Neural crest cell (in vitro differentiated cells): ENCODE results near the gene GSTT2B. TPM values are rescaled to one million over a fixed set of nuclear protein-coding genes. Genes with fewer than 3 reads are reported as not detected.

Source experiments
- DNase-seq: peaks from one replicate; pipeline ENCODE4 v3.0.0; 2021; ENCODE audit warnings: low read depth, mixed read lengths, low spot score
- H3K27ac Mint-ChIP-seq: one replicate; pipeline ENCODE4 v1.8.0; 2021; ENCODE audit warnings: mild to moderate bottlenecking, mixed read lengths; ENCODE audit not compliant: unreplicated experiment
- H3K27me3 Mint-ChIP-seq: 2 replicates; pipeline ENCODE4 v1.8.0; 2021; ENCODE audit warnings: low read depth, mild to moderate bottlenecking, mixed read lengths
- H3K36me3 Mint-ChIP-seq: 2 replicates; pipeline ENCODE4 v1.8.0; 2021; ENCODE audit warnings: low read depth, mild to moderate bottlenecking, mixed read lengths
- H3K4me1 Mint-ChIP-seq: 2 replicates; pipeline ENCODE4 v1.8.0; 2021; ENCODE audit warnings: mixed read lengths
- H3K4me3 Mint-ChIP-seq: one replicate; pipeline ENCODE4 v1.8.0; 2021; ENCODE audit warnings: mild to moderate bottlenecking, mixed read lengths
- H3K9me3 Mint-ChIP-seq: 2 replicates; pipeline ENCODE4 v1.8.0; 2021; ENCODE audit warnings: mixed read lengths
- total RNA-seq: library from RNA; stranded (reverse); gene quantifications from 2 replicates; pipeline ENCODE4 v1.2.1, GENCODE V29; 2021
- TF ChIP-seq, protein P1 (sequence below): fragments of 200-600 bp; sonication (generic); conservative IDR thresholded peaks from 2 replicates; pipeline ENCODE4 v1.5.0; 2021; ENCODE audit warnings: antibody characterized with exemption, mild to moderate bottlenecking

Gene GSTT2B
- total RNA-seq, 1 donor from 2014 or later: 2.1 TPM

DNA sequence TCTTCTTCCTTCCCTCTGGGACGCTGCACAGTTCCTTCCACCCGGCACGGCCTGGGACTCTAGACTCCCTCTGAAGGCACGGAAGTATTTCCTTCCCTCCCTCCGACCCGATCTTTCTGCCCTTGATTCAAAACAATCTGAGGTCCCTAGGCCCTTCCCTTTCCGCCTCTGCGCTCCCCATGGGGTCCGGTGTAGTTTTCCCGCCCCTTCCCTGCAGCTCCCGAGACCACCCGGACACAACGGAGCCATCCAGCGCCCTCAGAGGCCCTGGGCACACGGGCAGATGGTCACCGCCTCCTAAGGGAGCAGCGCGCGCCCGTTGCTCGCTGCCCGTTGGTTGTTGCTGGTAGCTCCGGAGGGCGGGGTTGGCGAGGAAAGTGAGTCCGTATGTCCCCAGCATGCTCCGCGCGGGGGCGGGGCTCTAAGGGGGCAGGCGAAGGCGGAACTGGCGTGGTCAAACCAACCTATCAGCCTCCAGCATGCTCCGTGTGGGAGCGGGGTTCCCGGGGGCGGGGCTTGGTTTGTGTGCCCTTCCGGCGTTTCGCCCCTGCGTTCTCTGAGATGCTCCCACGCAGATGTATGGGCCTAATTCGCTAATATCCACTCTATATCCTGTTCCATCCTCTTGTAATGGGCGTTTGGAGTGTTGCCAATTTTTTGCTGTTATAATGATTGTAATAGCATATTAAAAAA lies 47.2 kb downstream of the GSTT2B start:
- peak overlapping the region; percentile 99 for H3K27ac Mint-ChIP-seq
- H3K4me3 Mint-ChIP-seq: peak overlapping the region; percentile 92
- DNase-seq: peak; percentile 99
- TF ChIP-seq, protein P1, sequence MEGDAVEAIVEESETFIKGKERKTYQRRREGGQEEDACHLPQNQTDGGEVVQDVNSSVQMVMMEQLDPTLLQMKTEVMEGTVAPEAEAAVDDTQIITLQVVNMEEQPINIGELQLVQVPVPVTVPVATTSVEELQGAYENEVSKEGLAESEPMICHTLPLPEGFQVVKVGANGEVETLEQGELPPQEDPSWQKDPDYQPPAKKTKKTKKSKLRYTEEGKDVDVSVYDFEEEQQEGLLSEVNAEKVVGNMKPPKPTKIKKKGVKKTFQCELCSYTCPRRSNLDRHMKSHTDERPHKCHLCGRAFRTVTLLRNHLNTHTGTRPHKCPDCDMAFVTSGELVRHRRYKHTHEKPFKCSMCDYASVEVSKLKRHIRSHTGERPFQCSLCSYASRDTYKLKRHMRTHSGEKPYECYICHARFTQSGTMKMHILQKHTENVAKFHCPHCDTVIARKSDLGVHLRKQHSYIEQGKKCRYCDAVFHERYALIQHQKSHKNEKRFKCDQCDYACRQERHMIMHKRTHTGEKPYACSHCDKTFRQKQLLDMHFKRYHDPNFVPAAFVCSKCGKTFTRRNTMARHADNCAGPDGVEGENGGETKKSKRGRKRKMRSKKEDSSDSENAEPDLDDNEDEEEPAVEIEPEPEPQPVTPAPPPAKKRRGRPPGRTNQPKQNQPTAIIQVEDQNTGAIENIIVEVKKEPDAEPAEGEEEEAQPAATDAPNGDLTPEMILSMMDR: no peak
- peaks cover 9% of the 10 kb centered on the region for H3K9me3 Mint-ChIP-seq
- peaks cover 26% of the 10 kb centered on the region for H3K4me1 Mint-ChIP-seq
- peaks cover 14% of the 10 kb centered on the region for H3K36me3 Mint-ChIP-seq
- no peaks in the 10 kb centered on the region for H3K27me3 Mint-ChIP-seq

DNA sequence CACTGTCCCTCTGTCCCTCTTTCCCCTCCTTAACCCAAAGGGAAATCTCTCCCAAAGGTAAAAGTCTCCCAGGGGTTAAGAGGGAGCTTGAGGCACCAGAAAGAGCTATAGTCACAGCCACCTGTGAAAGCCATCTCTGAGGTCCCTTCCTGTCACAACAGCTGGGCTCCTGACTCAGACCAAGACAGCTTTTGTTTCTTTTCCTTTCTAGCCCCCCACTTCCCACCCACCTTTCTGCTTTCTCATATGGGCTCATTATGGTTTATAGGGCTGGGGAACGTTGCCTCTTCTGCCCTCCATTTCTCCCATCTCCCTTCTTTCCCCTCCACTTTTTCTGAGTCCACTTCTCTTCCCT lies 47.7 kb downstream of the GSTT2B start:
- no peak for DNase-seq
- peak overlapping the region; percentile 92 for H3K4me3 Mint-ChIP-seq
- peaks cover 14% of the 10 kb centered on the region for H3K36me3 Mint-ChIP-seq
- no peaks in the 10 kb centered on the region for H3K27me3 Mint-ChIP-seq
- H3K4me1 Mint-ChIP-seq: peaks cover 26% of the 10 kb centered on the region
- peaks cover 9% of the 10 kb centered on the region for H3K9me3 Mint-ChIP-seq
- H3K27ac Mint-ChIP-seq: peak overlapping the region; percentile 99
- TF ChIP-seq, protein P1: no peak

DNA sequence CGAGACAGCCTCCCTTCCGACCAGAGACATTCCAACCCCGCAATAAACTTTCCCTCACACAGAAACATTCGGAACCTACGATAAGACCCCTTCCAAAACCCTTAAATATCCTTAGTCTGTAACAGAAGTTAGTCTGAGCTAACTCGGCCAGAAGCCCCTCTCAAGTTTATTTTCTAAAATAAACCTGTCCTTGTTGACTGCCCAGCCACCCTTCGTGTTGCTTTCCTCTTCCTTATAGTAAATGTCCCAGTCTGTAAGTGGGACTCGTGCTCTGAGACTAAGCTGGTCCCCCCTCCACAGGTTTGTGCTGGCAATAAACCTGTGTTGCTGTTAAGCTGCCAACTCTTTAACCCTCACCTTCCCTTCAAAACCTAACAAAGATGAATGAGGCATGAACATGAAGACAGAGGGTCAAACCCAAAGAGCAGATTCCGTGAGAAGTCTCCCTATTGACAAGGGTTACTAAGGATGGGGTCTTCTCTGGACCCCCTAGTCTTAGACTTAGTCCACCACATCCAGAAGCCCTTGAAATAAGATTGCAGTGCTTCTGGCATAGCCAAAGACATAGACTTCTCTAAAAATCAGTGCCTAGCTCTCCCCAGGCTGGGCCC lies 48.6 kb downstream of the GSTT2B start:
- Mint-ChIP-seq H3K27me3 (no peaks in the 10 kb centered on the region), H3K4me3 (peak overlapping the region; percentile 74), H3K9me3 (peaks cover 9% of the 10 kb centered on the region), H3K27ac (peak overlapping the region; percentile 20), H3K4me1 (peaks cover 31% of the 10 kb centered on the region), H3K36me3 (peaks cover 14% of the 10 kb centered on the region)
- no peak for DNase-seq
- TF ChIP-seq, protein P1: no peak

DNA sequence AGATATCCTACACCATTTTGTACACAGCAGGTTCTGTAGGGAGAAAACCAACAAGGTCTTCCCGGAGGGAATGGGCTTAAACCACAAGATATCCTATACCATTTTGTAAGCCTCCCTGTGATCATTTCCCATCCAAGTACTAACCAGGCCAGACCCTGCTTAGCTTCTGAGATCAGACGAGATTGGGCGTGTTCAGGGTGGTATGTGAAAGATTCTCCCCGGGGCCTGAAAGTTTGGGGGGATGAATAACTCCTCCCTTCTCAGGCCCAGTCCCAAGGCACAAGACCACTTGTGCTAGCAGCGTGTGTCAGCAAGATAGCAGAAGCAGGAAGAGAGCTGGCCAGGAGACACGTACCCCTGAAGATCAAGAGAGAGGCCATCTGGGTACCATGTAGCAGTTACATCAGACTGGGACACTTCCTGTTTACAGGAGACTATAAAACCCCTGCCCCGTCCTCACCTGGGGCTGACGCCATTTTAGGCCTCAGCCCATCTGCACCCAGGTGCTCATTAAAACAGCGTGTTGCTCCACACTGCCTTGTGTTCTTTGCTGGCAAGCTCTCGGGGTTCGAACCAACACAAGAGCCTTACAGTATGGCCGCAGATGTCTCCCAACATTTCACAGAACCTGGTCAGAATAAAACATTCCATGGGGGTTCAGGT lies 49.5 kb downstream of the GSTT2B start:
- H3K9me3 Mint-ChIP-seq: peaks cover 9% of the 10 kb centered on the region
- H3K27ac Mint-ChIP-seq: no peak overlapping the region
- peaks cover 14% of the 10 kb centered on the region for H3K36me3 Mint-ChIP-seq

DNA sequence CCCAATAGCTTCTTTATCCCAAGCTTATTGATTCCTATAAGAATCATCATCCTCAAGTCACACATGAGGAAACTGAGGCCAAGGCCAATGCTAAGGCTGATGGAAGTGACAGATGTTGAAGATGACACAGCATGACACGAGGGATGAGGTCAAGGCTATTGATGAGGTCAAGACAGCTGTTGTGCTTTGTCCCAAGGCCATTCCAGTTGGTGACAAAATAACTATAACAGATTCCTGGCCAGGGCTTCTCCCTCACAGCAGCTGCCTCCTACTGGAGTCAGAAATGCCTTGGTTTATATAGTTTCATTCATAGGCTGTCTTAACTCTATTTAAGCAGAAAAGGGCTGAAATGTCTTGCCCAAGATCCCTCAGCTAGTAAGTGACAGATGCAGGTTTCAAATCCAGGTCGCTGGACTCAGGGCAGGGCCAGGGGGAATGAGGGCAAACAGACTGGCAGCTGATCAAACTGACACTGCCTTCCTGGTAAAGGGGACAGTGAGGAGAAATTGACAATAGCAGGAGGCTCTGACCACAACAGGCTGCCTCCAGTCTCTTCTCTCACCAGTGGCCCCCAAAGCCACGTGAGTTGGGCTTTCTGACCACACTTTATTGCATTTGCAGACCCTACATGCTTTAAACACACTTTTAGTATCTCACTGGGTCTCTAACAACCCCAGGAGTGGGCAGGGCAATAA lies 50.4 kb downstream of the GSTT2B start:
- peaks cover 14% of the 10 kb centered on the region for H3K36me3 Mint-ChIP-seq
- H3K4me3 Mint-ChIP-seq: no peak overlapping the region
- H3K27me3 Mint-ChIP-seq: no peaks in the 10 kb centered on the region
- peaks cover 9% of the 10 kb centered on the region for H3K9me3 Mint-ChIP-seq
- no peak for DNase-seq
- TF ChIP-seq, protein P1: no peak
- H3K27ac Mint-ChIP-seq: peak overlapping the region; percentile 45
- H3K4me1 Mint-ChIP-seq: peaks cover 36% of the 10 kb centered on the region

More for the DNA sequence above, 49.5 kb downstream of the GSTT2B start:
- Mint-ChIP-seq H3K4me1 (peaks cover 36% of the 10 kb centered on the region), H3K27me3 (no peaks in the 10 kb centered on the region), H3K4me3 (peak overlapping the region; percentile 52)
- DNase-seq: no peak
- TF ChIP-seq, protein P1: no peak
